ENCODE results near the gene KRTAP5-4.

KRTAP5-4 gene

DNA sequence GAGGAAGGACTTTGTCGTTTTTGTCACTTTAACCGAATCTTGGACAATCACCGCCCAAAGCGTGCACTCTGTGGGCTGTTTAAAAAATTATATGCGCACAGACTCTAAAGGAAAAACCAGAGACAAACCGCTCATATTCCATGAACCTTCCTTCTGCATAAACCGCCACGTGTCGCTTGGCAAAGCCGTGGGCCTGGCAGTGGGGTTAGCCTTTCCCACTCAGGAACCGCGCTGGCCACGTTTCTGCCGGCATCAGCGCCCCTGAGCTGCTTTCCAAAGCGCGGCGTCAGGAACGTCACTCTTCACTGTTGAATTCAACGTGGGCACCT lies 30.5 kb upstream of the KRTAP5-4 start:
- TF ChIP-seq, protein P1, sequence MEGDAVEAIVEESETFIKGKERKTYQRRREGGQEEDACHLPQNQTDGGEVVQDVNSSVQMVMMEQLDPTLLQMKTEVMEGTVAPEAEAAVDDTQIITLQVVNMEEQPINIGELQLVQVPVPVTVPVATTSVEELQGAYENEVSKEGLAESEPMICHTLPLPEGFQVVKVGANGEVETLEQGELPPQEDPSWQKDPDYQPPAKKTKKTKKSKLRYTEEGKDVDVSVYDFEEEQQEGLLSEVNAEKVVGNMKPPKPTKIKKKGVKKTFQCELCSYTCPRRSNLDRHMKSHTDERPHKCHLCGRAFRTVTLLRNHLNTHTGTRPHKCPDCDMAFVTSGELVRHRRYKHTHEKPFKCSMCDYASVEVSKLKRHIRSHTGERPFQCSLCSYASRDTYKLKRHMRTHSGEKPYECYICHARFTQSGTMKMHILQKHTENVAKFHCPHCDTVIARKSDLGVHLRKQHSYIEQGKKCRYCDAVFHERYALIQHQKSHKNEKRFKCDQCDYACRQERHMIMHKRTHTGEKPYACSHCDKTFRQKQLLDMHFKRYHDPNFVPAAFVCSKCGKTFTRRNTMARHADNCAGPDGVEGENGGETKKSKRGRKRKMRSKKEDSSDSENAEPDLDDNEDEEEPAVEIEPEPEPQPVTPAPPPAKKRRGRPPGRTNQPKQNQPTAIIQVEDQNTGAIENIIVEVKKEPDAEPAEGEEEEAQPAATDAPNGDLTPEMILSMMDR (IDR thresholded peaks at IDR 0.05), result no peak
- no peak overlapping the region for H3K4me3 ChIP-seq (ENCODE audit: low read depth, low read length)
- H3K9ac ChIP-seq, result no peak overlapping the region
- no peaks in the 10 kb centered on the region for H3K4me1 ChIP-seq
- H3K4me2 ChIP-seq (ENCODE audit: low read length), result no peak overlapping the region
- H3K27ac ChIP-seq, result no peak overlapping the region
- H3K9me3 ChIP-seq (ENCODE audit: control insufficient read depth, low read length), result no peaks in the 10 kb centered on the region
- H3K36me3 ChIP-seq (ENCODE audit: control insufficient read depth, insufficient read depth, low read length), result no peaks in the 10 kb centered on the region
- no peaks in the 10 kb centered on the region for H3K27me3 ChIP-seq (ENCODE audit: control insufficient read depth, insufficient read depth, low read length)
- H2AFZ ChIP-seq, result no peak overlapping the region
- H3K79me2 ChIP-seq, result no peaks in the 10 kb centered on the region

DNA sequence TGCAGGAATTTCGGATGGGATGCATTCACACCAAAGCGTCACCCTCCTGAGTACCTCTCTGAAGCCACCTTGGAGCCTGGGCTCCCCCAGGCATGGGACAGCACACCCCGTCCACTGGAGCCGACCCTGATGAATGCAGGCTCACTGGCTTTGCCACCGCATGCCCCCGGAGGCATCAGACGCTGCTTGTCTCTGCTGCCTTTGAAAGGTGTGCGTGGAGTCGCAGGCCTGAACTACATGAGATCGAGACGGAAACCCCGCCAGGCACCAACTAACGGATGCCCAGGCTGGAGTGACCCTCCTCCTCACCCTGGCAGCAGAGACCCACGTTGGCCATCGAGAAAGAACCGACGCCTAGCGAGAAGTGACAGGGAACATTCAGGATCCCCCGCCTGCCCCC lies 30.1 kb upstream of the KRTAP5-4 start:
- TF ChIP-seq, protein P1 (IDR thresholded peaks at IDR 0.05), result no peak
- Histone ChIP-seq H3K79me2 (no peaks in the 10 kb centered on the region), H3K27me3 (ENCODE audit: control insufficient read depth, insufficient read depth, low read length) (no peaks in the 10 kb centered on the region), H2AFZ (no peak overlapping the region), H3K36me3 (ENCODE audit: control insufficient read depth, insufficient read depth, low read length) (no peaks in the 10 kb centered on the region), H3K4me2 (ENCODE audit: low read length) (no peak overlapping the region), H3K27ac (no peak overlapping the region), H3K4me1 (no peaks in the 10 kb centered on the region), H3K9me3 (ENCODE audit: control insufficient read depth, low read length) (no peaks in the 10 kb centered on the region), H3K4me3 (ENCODE audit: low read depth, low read length) (no peak overlapping the region), H3K9ac (no peak overlapping the region)

DNA sequence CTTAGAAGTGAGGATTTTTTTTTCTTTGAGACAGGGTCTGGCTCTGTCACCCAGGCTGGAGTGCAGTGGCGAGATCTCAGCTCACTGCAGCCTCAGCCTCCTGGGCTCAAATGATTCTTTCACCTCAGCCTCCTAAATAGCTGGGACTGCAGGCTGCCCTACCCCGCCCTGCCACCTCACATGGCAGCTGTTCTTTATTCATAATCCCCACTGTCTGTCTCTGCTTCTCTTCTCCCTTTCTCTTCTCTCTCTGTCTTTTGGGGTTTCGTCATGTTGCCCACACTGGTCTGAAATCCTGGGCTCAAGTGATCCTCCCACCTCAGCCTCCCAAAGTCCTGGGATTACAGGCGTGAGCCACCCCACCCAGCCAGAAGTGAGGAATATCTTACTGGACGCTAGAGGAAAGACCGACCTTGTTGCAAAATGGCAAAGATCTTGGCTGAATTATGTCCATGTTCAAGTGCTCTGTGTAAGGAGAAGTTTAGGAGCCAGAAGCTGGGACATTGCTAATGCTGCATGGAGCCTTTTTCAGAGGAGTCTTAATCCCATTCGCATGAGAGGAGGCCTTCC lies 29.6 kb upstream of the KRTAP5-4 start:
- no peaks in the 10 kb centered on the region for H3K36me3 ChIP-seq (ENCODE audit: control insufficient read depth, insufficient read depth, low read length)
- H3K27ac ChIP-seq, result no peak overlapping the region
- H3K9me3 ChIP-seq (ENCODE audit: control insufficient read depth, low read length), result no peaks in the 10 kb centered on the region
- no peak overlapping the region for H2AFZ ChIP-seq
- H3K4me3 ChIP-seq (ENCODE audit: low read depth, low read length), result no peak overlapping the region
- TF ChIP-seq, protein P1 (IDR thresholded peaks at IDR 0.05), result no peak
- H3K4me2 ChIP-seq (ENCODE audit: low read length), result no peak overlapping the region
- H3K4me1 ChIP-seq, result no peaks in the 10 kb centered on the region
- H3K27me3 ChIP-seq (ENCODE audit: control insufficient read depth, insufficient read depth, low read length), result no peaks in the 10 kb centered on the region
- no peaks in the 10 kb centered on the region for H3K79me2 ChIP-seq
- H3K9ac ChIP-seq, result no peak overlapping the region

DNA sequence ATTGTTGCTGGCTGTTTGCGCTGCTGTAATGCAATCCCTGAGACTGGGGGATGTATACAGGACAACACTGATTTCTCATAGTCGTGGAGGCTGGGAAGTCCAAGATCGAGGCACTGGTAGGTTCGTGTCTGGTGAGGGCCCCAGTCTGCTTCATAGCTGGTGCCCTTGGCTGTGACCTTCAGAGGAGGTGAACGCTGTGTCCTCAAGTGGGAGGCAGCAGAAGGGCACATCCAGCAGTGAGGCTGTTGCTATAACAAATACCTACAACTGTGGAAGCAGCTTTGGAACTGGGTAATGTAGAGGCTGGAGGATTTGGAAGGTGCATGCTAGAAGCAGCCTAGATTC lies 29.0 kb upstream of the KRTAP5-4 start:
- H3K27ac ChIP-seq, result no peak overlapping the region
- no peaks in the 10 kb centered on the region for H3K36me3 ChIP-seq (ENCODE audit: control insufficient read depth, insufficient read depth, low read length)
- H3K4me3 ChIP-seq (ENCODE audit: low read depth, low read length), result no peak overlapping the region
- H3K4me1 ChIP-seq, result no peaks in the 10 kb centered on the region
- no peaks in the 10 kb centered on the region for H3K79me2 ChIP-seq
- H3K27me3 ChIP-seq (ENCODE audit: control insufficient read depth, insufficient read depth, low read length), result no peaks in the 10 kb centered on the region
- TF ChIP-seq, protein P1 (IDR thresholded peaks at IDR 0.05), result no peak
- H3K9ac ChIP-seq, result no peak overlapping the region
- H3K4me2 ChIP-seq (ENCODE audit: low read length), result no peak overlapping the region
- H3K9me3 ChIP-seq (ENCODE audit: control insufficient read depth, low read length), result no peaks in the 10 kb centered on the region
- no peak overlapping the region for H2AFZ ChIP-seq

DNA sequence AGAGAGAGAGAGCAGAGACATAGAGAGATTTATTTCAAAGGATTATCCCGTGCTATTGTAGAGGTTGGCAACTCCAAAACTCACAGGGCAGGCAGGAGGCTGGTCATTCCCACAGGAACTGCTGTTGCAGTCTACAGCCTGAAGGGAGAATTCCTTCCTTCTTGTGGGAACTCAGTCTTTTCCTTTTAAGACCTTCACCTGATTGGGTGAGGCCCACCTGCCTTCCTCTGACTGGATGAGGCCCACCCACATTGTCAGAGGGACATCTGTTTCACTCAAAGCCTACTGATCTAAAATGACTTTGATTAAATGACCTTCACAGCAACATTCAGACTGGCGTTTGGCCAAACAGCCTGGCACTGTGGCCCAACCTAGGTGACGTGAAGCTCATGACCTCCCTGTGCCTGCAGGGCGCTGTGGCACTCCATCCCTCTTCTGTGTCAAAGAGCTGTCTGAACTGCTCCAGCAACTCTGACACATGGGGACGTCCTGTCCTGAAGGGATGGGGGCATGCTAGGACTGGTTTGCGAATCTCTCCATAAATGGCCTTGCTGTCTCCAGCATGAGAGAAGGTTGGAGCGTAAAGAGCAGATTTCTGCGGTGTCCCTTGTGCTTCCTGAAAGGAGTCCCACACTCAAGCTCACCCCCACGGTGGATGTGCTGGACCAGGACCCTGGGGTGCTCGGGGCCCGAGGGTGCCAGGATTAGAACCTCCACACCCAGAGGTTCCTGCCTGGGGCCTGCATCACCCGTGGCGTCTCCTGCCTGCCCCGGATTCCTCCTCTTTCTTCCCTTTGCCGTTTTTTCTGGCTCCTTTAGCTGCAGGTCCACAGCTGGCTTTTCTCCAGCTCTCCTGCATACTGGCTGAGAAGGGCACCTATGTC lies 28.3 kb upstream of the KRTAP5-4 start:
- H3K9me3 ChIP-seq (ENCODE audit: control insufficient read depth, low read length), result no peaks in the 10 kb centered on the region
- no peaks in the 10 kb centered on the region for H3K79me2 ChIP-seq
- H3K9ac ChIP-seq, result no peak overlapping the region
- H3K27ac ChIP-seq, result no peak overlapping the region
- no peak overlapping the region for H3K4me2 ChIP-seq (ENCODE audit: low read length)
- no peak overlapping the region for H2AFZ ChIP-seq
- no peaks in the 10 kb centered on the region for H3K36me3 ChIP-seq (ENCODE audit: control insufficient read depth, insufficient read depth, low read length)
- no peak overlapping the region for H3K4me3 ChIP-seq (ENCODE audit: low read depth, low read length)
- TF ChIP-seq, protein P1 (IDR thresholded peaks at IDR 0.05), result no peak
- H3K4me1 ChIP-seq, result no peaks in the 10 kb centered on the region
- H3K27me3 ChIP-seq (ENCODE audit: control insufficient read depth, insufficient read depth, low read length), result no peaks in the 10 kb centered on the region
